ENCODE results near the gene STX17.

DNA sequence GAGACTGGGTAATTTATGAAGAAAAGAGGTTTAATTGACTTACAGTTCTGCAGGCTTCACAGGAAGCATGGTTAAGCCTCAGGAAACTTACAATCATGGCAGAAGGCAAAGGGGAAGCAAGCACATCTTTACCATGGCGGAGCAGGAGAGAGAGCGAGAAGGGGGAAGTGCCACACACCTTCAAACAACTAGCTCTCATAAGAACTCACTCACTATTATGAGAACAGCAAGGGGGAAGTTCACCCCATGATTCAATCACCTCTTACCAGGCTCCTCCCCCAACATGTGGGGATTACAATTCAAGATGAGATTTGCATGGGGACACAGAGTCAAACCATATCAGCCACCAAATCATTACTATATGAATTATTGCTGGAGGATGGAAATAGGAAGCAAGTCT is 30.3 kb upstream of the STX17 start:
- TF ChIP-seq TARDBP (IDR thresholded peaks at IDR 0.05; ENCODE audit: borderline replicate concordance) (no peak), ETV6 (conservative IDR thresholded peaks at IDR 0.05 in 1 of 2, IDR thresholded peaks at IDR 0.05 in 1 of 2; ENCODE audit: borderline replicate concordance in 1 of 2, low read depth in 1 of 2) (no peak), SREBF2 (IDR thresholded peaks at IDR 0.05; ENCODE audit: low read length) (no peak)
- TF ChIP-seq, protein P1, sequence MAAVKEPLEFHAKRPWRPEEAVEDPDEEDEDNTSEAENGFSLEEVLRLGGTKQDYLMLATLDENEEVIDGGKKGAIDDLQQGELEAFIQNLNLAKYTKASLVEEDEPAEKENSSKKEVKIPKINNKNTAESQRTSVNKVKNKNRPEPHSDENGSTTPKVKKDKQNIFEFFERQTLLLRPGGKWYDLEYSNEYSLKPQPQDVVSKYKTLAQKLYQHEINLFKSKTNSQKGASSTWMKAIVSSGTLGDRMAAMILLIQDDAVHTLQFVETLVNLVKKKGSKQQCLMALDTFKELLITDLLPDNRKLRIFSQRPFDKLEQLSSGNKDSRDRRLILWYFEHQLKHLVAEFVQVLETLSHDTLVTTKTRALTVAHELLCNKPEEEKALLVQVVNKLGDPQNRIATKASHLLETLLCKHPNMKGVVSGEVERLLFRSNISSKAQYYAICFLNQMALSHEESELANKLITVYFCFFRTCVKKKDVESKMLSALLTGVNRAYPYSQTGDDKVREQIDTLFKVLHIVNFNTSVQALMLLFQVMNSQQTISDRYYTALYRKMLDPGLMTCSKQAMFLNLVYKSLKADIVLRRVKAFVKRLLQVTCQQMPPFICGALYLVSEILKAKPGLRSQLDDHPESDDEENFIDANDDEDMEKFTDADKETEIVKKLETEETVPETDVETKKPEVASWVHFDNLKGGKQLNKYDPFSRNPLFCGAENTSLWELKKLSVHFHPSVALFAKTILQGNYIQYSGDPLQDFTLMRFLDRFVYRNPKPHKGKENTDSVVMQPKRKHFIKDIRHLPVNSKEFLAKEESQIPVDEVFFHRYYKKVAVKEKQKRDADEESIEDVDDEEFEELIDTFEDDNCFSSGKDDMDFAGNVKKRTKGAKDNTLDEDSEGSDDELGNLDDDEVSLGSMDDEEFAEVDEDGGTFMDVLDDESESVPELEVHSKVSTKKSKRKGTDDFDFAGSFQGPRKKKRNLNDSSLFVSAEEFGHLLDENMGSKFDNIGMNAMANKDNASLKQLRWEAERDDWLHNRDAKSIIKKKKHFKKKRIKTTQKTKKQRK (IDR thresholded peaks at IDR 0.05; ENCODE audit: low read depth, low read length) = no peak
